ENCODE data around the gene POLA1.

POLA1 gene

GRCh38 chrX:24696294-24696693, 2.6 kb downstream of the POLA1 start:
- Histone ChIP-seq H2AFZ (ENCODE audit: low read length, unreplicated experiment) (no peak overlapping the region), H3K36me3 (ENCODE audit: insufficient read depth, low read length) (peaks cover 13% of the 10 kb centered on the region), H3K79me2 (ENCODE audit: control insufficient read depth, insufficient read depth, low read length, unreplicated experiment) (peaks cover 50% of the 10 kb centered on the region), H3K4me1 (ENCODE audit: control insufficient read depth, insufficient read depth, low read length, unreplicated experiment) (peaks cover 8% of the 10 kb centered on the region), H3K4me3 (ENCODE audit: low read depth, low read length) (no peak overlapping the region), H3K27ac (ENCODE audit: low read depth, low read length) (no peak overlapping the region), H3K27me3 (ENCODE audit: insufficient read depth, low read length) (no peaks in the 10 kb centered on the region)

DNA sequence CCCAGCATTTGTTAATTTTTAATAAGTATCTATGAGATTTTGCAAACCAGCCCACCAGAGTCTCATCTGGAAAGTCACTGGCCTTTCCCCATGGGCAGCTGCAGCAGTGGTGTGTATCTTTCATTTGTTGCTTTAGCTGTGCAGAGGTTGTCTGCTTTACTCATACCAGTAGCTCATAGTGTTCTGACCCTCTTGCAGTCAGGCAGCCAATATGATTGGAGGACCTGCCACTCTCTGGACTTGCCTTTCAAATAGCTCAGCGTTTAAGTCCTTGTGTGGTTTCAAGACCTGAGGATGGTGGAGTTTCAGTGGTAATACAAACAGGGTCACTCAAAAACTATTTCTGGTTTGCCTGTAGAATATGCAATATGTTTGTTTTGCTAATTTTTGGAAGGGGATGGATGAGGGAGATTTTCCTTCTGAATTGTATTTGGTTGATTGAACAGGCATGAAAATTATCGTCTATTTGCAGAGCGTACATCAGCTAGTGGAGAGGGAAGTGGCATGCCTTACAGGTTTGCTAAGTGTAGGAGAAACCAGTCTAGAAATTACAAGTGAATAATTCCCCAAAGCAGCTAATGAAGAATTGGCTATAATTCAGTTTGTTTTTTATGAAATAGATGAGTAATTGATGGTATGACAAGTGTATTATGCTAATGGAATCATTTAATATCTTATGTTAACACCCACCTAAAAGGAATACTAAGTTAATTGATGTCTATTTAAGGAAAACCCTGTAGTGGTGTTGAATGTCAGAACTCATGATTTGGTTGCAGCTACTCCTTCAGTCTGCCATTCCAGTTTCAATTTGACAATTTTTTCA, 8.9 kb downstream of the POLA1 start:
- Histone ChIP-seq H2AFZ (ENCODE audit: low read length, unreplicated experiment) (no peak overlapping the region), H3K27me3 (ENCODE audit: insufficient read depth, low read length) (no peaks in the 10 kb centered on the region), H3K36me3 (ENCODE audit: insufficient read depth, low read length) (peaks cover 23% of the 10 kb centered on the region; the same call in 1 of the 2 replicates), H3K79me2 (ENCODE audit: control insufficient read depth, insufficient read depth, low read length, unreplicated experiment) (peaks cover 14% of the 10 kb centered on the region), H3K27ac (ENCODE audit: low read depth, low read length) (no peak overlapping the region), H3K4me3 (ENCODE audit: low read depth, low read length) (no peak overlapping the region), H3K4me1 (ENCODE audit: control insufficient read depth, insufficient read depth, low read length, unreplicated experiment) (no peaks in the 10 kb centered on the region)

- Histone ChIP-seq H2AFZ (ENCODE audit: low read length, unreplicated experiment) (no peak overlapping the region), H3K27me3 (ENCODE audit: insufficient read depth, low read length) (no peaks in the 10 kb centered on the region), H3K36me3 (ENCODE audit: insufficient read depth, low read length) (peaks cover 23% of the 10 kb centered on the region; the same call in 1 of the 2 replicates), H3K79me2 (ENCODE audit: control insufficient read depth, insufficient read depth, low read length, unreplicated experiment) (peaks cover 10% of the 10 kb centered on the region), H3K4me3 (ENCODE audit: low read depth, low read length) (no peak overlapping the region), H3K27ac (ENCODE audit: low read depth, low read length) (no peak overlapping the region), H3K4me1 (ENCODE audit: control insufficient read depth, insufficient read depth, low read length, unreplicated experiment) (no peaks in the 10 kb centered on the region)
Measured at GRCh38 chrX:24703185-24703494, 9.4 kb downstream of the POLA1 start.

DNA sequence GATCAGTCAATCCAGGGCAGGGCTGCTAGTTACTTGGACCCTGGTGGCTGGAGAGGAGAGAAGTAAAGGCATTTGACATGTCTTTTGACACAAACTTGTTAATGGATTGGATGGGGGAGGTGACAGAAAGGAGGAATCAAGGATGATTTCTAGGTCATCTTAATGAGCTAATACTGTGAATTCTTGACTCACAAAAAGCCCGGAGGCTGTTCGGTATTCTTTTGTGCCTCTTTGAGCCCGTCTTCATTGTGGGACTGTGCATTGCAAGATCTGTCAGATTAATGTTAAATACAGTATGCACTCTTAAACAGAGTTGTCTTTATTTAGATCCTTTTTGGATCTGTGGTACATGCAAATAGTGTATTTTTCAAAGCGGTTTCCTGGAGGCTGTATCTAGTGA, 25.1 kb downstream of the POLA1 start:
- Histone ChIP-seq H3K79me2 (ENCODE audit: control insufficient read depth, insufficient read depth, low read length, unreplicated experiment) (no peaks in the 10 kb centered on the region), H2AFZ (ENCODE audit: low read length, unreplicated experiment) (no peak overlapping the region), H3K36me3 (ENCODE audit: insufficient read depth, low read length) (peaks cover 24% of the 10 kb centered on the region), H3K27ac (ENCODE audit: low read depth, low read length) (no peak overlapping the region), H3K4me1 (ENCODE audit: control insufficient read depth, insufficient read depth, low read length, unreplicated experiment) (no peaks in the 10 kb centered on the region), H3K4me3 (ENCODE audit: low read depth, low read length) (no peak overlapping the region), H3K27me3 (ENCODE audit: insufficient read depth, low read length) (no peaks in the 10 kb centered on the region)

GRCh38 chrX:24720036-24720435, 26.3 kb downstream of the POLA1 start:
- Histone ChIP-seq H2AFZ (ENCODE audit: low read length, unreplicated experiment) (no peak overlapping the region), H3K27me3 (ENCODE audit: insufficient read depth, low read length) (no peaks in the 10 kb centered on the region), H3K36me3 (ENCODE audit: insufficient read depth, low read length) (peaks cover 19% of the 10 kb centered on the region), H3K4me3 (ENCODE audit: low read depth, low read length) (no peak overlapping the region), H3K4me1 (ENCODE audit: control insufficient read depth, insufficient read depth, low read length, unreplicated experiment) (no peaks in the 10 kb centered on the region), H3K27ac (ENCODE audit: low read depth, low read length) (no peak overlapping the region), H3K79me2 (ENCODE audit: control insufficient read depth, insufficient read depth, low read length, unreplicated experiment) (no peaks in the 10 kb centered on the region)

DNA sequence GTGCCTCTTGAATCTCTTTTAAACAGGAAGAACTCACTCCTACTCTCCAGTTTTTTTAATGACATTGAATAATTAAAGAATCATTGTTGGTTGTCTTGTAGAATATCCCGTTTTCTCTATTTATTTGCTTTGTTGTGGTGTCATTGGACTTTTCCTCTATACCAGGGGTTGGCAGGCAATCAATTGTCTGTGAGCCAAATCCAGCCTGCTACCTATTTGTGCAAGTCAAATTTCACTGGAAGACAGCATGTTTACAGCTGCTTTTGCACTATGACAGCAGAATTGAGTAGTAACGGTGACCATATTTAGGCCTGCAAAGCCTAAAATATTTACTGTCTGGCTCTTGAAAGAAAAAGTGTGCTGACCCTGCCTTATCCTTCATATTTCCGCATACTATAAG, 34.8 kb downstream of the POLA1 start:
- Histone ChIP-seq H2AFZ (ENCODE audit: low read length, unreplicated experiment) (no peak overlapping the region), H3K27ac (ENCODE audit: low read depth, low read length) (no peak overlapping the region), H3K4me1 (ENCODE audit: control insufficient read depth, insufficient read depth, low read length, unreplicated experiment) (no peaks in the 10 kb centered on the region), H3K4me3 (ENCODE audit: low read depth, low read length) (no peak overlapping the region), H3K79me2 (ENCODE audit: control insufficient read depth, insufficient read depth, low read length, unreplicated experiment) (no peaks in the 10 kb centered on the region), H3K27me3 (ENCODE audit: insufficient read depth, low read length) (no peaks in the 10 kb centered on the region), H3K36me3 (ENCODE audit: insufficient read depth, low read length) (peaks cover 17% of the 10 kb centered on the region)

GRCh38 chrX:24732766-24733500, 39.2 kb downstream of the POLA1 start:
- Histone ChIP-seq H3K36me3 (ENCODE audit: insufficient read depth, low read length) (peaks cover 11% of the 10 kb centered on the region), H3K27me3 (ENCODE audit: insufficient read depth, low read length) (no peaks in the 10 kb centered on the region), H3K79me2 (ENCODE audit: control insufficient read depth, insufficient read depth, low read length, unreplicated experiment) (no peaks in the 10 kb centered on the region), H3K4me3 (ENCODE audit: low read depth, low read length) (no peak overlapping the region), H3K4me1 (ENCODE audit: control insufficient read depth, insufficient read depth, low read length, unreplicated experiment) (no peaks in the 10 kb centered on the region), H2AFZ (ENCODE audit: low read length, unreplicated experiment) (no peak overlapping the region), H3K27ac (ENCODE audit: low read depth, low read length) (no peak overlapping the region)

DNA sequence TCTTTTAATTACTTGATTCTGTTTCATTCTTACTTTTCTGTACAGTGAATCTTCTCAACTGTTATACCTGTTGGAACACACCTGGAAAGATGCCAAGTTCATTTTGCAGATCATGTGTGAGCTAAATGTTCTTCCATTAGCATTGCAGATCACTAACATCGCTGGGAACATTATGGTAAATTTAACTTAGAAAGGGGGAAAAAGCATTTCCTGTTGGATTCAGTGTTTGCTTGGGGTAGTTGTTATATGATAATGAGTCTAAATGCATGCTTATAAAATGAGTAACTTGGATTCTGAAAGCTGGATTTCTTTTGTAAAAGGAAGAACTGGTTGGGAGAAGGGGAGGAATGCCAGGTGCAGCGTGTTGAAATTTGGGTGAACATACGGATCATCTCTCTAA, 47.6 kb downstream of the POLA1 start:
- Histone ChIP-seq H3K4me3 (ENCODE audit: low read depth, low read length) (no peak overlapping the region), H3K27ac (ENCODE audit: low read depth, low read length) (no peak overlapping the region), H3K36me3 (ENCODE audit: insufficient read depth, low read length) (peaks cover 8% of the 10 kb centered on the region), H3K79me2 (ENCODE audit: control insufficient read depth, insufficient read depth, low read length, unreplicated experiment) (no peaks in the 10 kb centered on the region), H3K27me3 (ENCODE audit: insufficient read depth, low read length) (no peaks in the 10 kb centered on the region), H2AFZ (ENCODE audit: low read length, unreplicated experiment) (no peak overlapping the region), H3K4me1 (ENCODE audit: control insufficient read depth, insufficient read depth, low read length, unreplicated experiment) (no peaks in the 10 kb centered on the region)

- Histone ChIP-seq H3K36me3 (ENCODE audit: insufficient read depth, low read length) (peaks cover 8% of the 10 kb centered on the region; the same call in 1 of the 2 replicates), H3K4me3 (ENCODE audit: low read depth, low read length) (no peak overlapping the region), H3K79me2 (ENCODE audit: control insufficient read depth, insufficient read depth, low read length, unreplicated experiment) (no peaks in the 10 kb centered on the region), H3K27ac (ENCODE audit: low read depth, low read length) (no peak overlapping the region), H2AFZ (ENCODE audit: low read length, unreplicated experiment) (no peak overlapping the region), H3K27me3 (ENCODE audit: insufficient read depth, low read length) (no peaks in the 10 kb centered on the region), H3K4me1 (ENCODE audit: control insufficient read depth, insufficient read depth, low read length, unreplicated experiment) (no peaks in the 10 kb centered on the region)
Measured at GRCh38 chrX:24748196-24748595, 54.5 kb downstream of the POLA1 start.

- no peak overlapping the region for H3K4me3 ChIP-seq (ENCODE audit: low read depth, low read length)
- H2AFZ ChIP-seq (ENCODE audit: low read length, unreplicated experiment), result no peak overlapping the region
- no peaks in the 10 kb centered on the region for H3K79me2 ChIP-seq (ENCODE audit: control insufficient read depth, insufficient read depth, low read length, unreplicated experiment)
- H3K36me3 ChIP-seq (ENCODE audit: insufficient read depth, low read length), result no peaks in the 10 kb centered on the region
- no peaks in the 10 kb centered on the region for H3K27me3 ChIP-seq (ENCODE audit: insufficient read depth, low read length)
- H3K4me1 ChIP-seq (ENCODE audit: control insufficient read depth, insufficient read depth, low read length, unreplicated experiment), result peaks cover 10% of the 10 kb centered on the region
- no peak overlapping the region for H3K27ac ChIP-seq (ENCODE audit: low read depth, low read length)
Measured at GRCh38 chrX:24759786-24760185, 66.1 kb downstream of the POLA1 start.
